Gastroesophageal sphincter (tissue), 4 donors: ENCODE results near the gene ZNF777. TPM values are rescaled to one million over a fixed set of nuclear protein-coding genes. Genes with fewer than 3 reads are reported as not detected.
"Not testable (repeated sequence)": the region's sequence is repeated elsewhere in the genome, so short reads cannot be mapped to it uniquely, and the experiment has no call there.

Source experiments
- ATAC-seq: fragments of 150-250 bp; one replicate; pipeline ENCODE4 v1.9.1; 2016; ENCODE audit warnings: mild to moderate bottlenecking, moderate library complexity
- H3K27ac ChIP-seq, 4 donors: fragments of 200-600 bp; sonication (generic) in 3 of 4; 1 replicate in 3 of 4; 2 replicates in 1 of 4; pipeline ENCODE4 v1.5.1; 2016 to 2019
- H3K27me3 ChIP-seq: fragments of 200-600 bp; sonication (generic); one replicate; pipeline ENCODE4 v1.5.1; 2019
- H3K36me3 ChIP-seq, 2 donors: fragments of 200-600 bp; sonication (generic); one replicate each; pipeline ENCODE4 v1.5.1; 2019; ENCODE audit warnings: control low read depth in 1 of 2
- H3K4me1 ChIP-seq, 3 donors: fragments of 200-600 bp; sonication (generic); 1 replicate in 2 of 3; 2 replicates in 1 of 3; pipeline ENCODE4 v1.5.1; 2016 to 2019; ENCODE audit warnings: control low read depth in 2 of 3
- H3K4me3 ChIP-seq, 2 donors: fragments of 200-600 bp; sonication (generic); one replicate each; pipeline ENCODE4 v1.5.1; 2019; ENCODE audit warnings: mild to moderate bottlenecking in 1 of 2, moderate library complexity in 1 of 2
- H3K9me3 ChIP-seq, 3 donors: fragments of 200-600 bp; sonication (generic); one replicate each; pipeline ENCODE4 v1.5.1; 2017 to 2019; ENCODE audit warnings: control low read depth in 2 of 3
- CTCF ChIP-seq, 4 experiments: fragments of 200-600 bp in 2 of 4; fragments of 450-650 bp in 2 of 4; sonication (generic) in 1 of 4; IDR thresholded peaks; one replicate each; pipeline ENCODE4 v1.5.1; 2017 to 2019; ENCODE audit warnings: antibody characterized with exemption in 4 of 4, mild to moderate bottlenecking in 2 of 4, moderate library complexity in 2 of 4
- EP300 ChIP-seq: sonication (generic); formaldehyde crosslinking; IDR thresholded peaks from one replicate; pipeline ENCODE4 v1.6.1; 2017; ENCODE audit warnings: antibody characterized with exemption, mild to moderate bottlenecking
- POLR2A ChIP-seq, 2 donors: fragments of 450-650 bp; IDR thresholded peaks; one replicate each; pipeline ENCODE4 v1.6.1; 2017; ENCODE audit warnings: antibody characterized with exemption in 2 of 2, mild to moderate bottlenecking in 2 of 2, moderate library complexity in 1 of 2
- POLR2AphosphoS5 ChIP-seq: sonication (generic); formaldehyde crosslinking; IDR thresholded peaks from one replicate; pipeline ENCODE4 v1.6.1; 2017; ENCODE audit warnings: antibody characterized with exemption
- WGBS, 2 donors: methylation state at CpG; one replicate each; pipeline ENCODE4 v1.1.5; 2018; ENCODE audit warnings: low coverage in 1 of 2; 5-methylcytosine and 5-hydroxymethylcytosine counted together
- total RNA-seq, 4 donors: library from RNA; depleted of rRNA; stranded (reverse); fragments of >200 nt; gene quantifications; one replicate each; pipeline ENCODE4 v1.1.0, GENCODE V29; 2016

Gene ZNF777
- total RNA-seq, 4 donors from 2014 or later, result 6.1 to 16.1 (median 9.9) TPM

- no CpG with 5 or more reads among the region's 3 CpGs for WGBS, 2 donors
- Histone ChIP-seq H3K4me3 (no peak overlapping the region), H3K4me1 (peaks cover 0 to 27% (median 5%) of the 10 kb centered on the region in 3 donors), H3K9me3 (no peaks in the 10 kb centered on the region), H3K27me3 (peaks cover 9% of the 10 kb centered on the region), H3K36me3 (no peaks in the 10 kb centered on the region), H3K27ac (no peak overlapping the region)
- TF ChIP-seq POLR2A (IDR thresholded peaks at IDR 0.05) (no peak), CTCF (IDR thresholded peaks at IDR 0.05) (no peak), EP300 (no peak), POLR2AphosphoS5 (no peak)
- ATAC-seq, result no peak
These were observed 40.9 kb downstream of the ZNF777 start for GRCh38 chr7:149420006-149420405.

- Histone ChIP-seq H3K36me3 (no peaks in the 10 kb centered on the region), H3K9me3 (no peaks in the 10 kb centered on the region), H3K27me3 (no peaks in the 10 kb centered on the region), H3K4me3 (peak overlapping the region; percentile 14 to 35), H3K27ac (peak overlapping the region in 1 of 4 donors; percentile 49), H3K4me1 (peaks cover 0 to 11% (median 0%) of the 10 kb centered on the region in 3 donors)
- ATAC-seq, result peak; percentile 32
- TF ChIP-seq POLR2A (IDR thresholded peaks at IDR 0.05) (no peak), CTCF (IDR thresholded peaks at IDR 0.05) (no peak), POLR2AphosphoS5 (no peak), EP300 (no peak)
- 18 to 40% methylated on average over 14 to 22 of the region's 26 CpGs for WGBS, 2 donors
These were observed 45.3 kb downstream of the ZNF777 start for GRCh38 chr7:149415391-149416071.

- peak; percentile 85 for ATAC-seq
- 1 to 2% methylated on average over 18 to 22 of the region's 36 CpGs for WGBS, 2 donors
- H3K27me3 ChIP-seq, result no peaks in the 10 kb centered on the region
These were observed 46.0 kb downstream of the ZNF777 start for GRCh38 chr7:149414745-149415390.

GRCh38 chr7:149414171-149414570, 46.7 kb downstream of the ZNF777 start:
- no peaks in the 10 kb centered on the region for H3K9me3 ChIP-seq
- TF ChIP-seq POLR2A (IDR thresholded peaks at IDR 0.05) (no peak), POLR2AphosphoS5 (no peak), CTCF (IDR thresholded peaks at IDR 0.05) (no peak)
- H3K4me3 ChIP-seq, result no peak overlapping the region
- WGBS, 2 donors, result 35 to 50% methylated on average over 3 to 5 of the region's 5 CpGs
- H3K27ac ChIP-seq, result no peak overlapping the region
- H3K27me3 ChIP-seq, result no peaks in the 10 kb centered on the region
- peaks cover 0 to 11% (median 0%) of the 10 kb centered on the region in 3 donors for H3K4me1 ChIP-seq
- ATAC-seq, result no peak
- H3K36me3 ChIP-seq, result no peaks in the 10 kb centered on the region

More at GRCh38 chr7:149414745-149415390, 46.0 kb downstream of the ZNF777 start:
- peaks cover 0 to 11% (median 0%) of the 10 kb centered on the region in 3 donors for H3K4me1 ChIP-seq
- H3K27ac ChIP-seq, result peak overlapping the region in 1 of 4 donors; percentile 49
- H3K4me3 ChIP-seq, result peak overlapping the region; percentile 14 to 35
- H3K36me3 ChIP-seq, result no peaks in the 10 kb centered on the region
- TF ChIP-seq POLR2A (IDR thresholded peaks at IDR 0.05) (no peak), CTCF (IDR thresholded peaks at IDR 0.05) (no peak)
- no peaks in the 10 kb centered on the region for H3K9me3 ChIP-seq

- not testable (repeated sequence) for ATAC-seq, H3K36me3 ChIP-seq, H3K27ac ChIP-seq, H3K4me3 ChIP-seq, H3K9me3 ChIP-seq, H3K27me3 ChIP-seq
- H3K4me1 ChIP-seq, result peaks cover 0 to 11% (median 0%) of the 10 kb centered on the region in 3 donors
- WGBS, 2 donors, result 100% methylated on average over 2 to 3 of the region's 3 CpGs
These were observed 47.8 kb downstream of the ZNF777 start for GRCh38 chr7:149413083-149413482.
